K562 (cell line): Measurements from ENCODE around the gene BRPF1. TPM values are rescaled to one million over a fixed set of nuclear protein-coding genes. Genes with fewer than 3 reads are reported as not detected.

Source experiments
- CHD4 ChIP-seq: fragments of 200-600 bp; sonication (generic); IDR thresholded peaks from 3 replicates; pipeline ENCODE4 v1.6.1; 2012; ENCODE audit warnings: low read depth, mild to moderate bottlenecking, mixed read lengths, low read length, inconsistent platforms; ENCODE audit not compliant: insufficient read depth, insufficient replicate concordance, poor library complexity, severe bottlenecking
- CREB1 ChIP-seq, 2 experiments: sonication (generic) in 1 of 2; formaldehyde crosslinking in 1 of 2; IDR thresholded peaks; 2 replicates each; pipeline versions ENCODE4 v1.6.1 to v1.8.0; 2012 to 2022; ENCODE audit warnings: inconsistent platforms in 1 of 2, mild to moderate bottlenecking in 1 of 2, missing genetic modification reagents in 1 of 2, moderate library complexity in 1 of 2
- NFIC ChIP-seq: fragments of 450-650 bp; IDR thresholded peaks from 2 replicates; pipeline ENCODE4 v1.6.1; 2017; ENCODE audit warnings: mild to moderate bottlenecking, inconsistent platforms
- PML ChIP-seq: IDR thresholded peaks from 2 replicates; pipeline ENCODE4 v1.6.1; 2012; ENCODE audit warnings: low read length, inconsistent platforms
- POLR2AphosphoS5 ChIP-seq: IDR thresholded peaks from 2 replicates; pipeline ENCODE4 v1.6.1; 2011; ENCODE audit warnings: mild to moderate bottlenecking, low read depth, low read length, moderate library complexity; ENCODE audit not compliant: control insufficient read depth, insufficient read depth
- YBX1 ChIP-seq: fragments of 450-650 bp; IDR thresholded peaks from 2 replicates; pipeline ENCODE4 v1.7.1; 2016; ENCODE audit warnings: mild to moderate bottlenecking
- ZFPM2 ChIP-seq: fragments of 250-450 bp; sonication (Bioruptor Pico); IDR thresholded peaks from 2 replicates; pipeline ENCODE4 v1.5.1; 2022; ENCODE audit warnings: mild to moderate bottlenecking
- ZNF175 ChIP-seq: fragments of 200-800 bp; sonication (Bioruptor generic); IDR thresholded peaks from 2 replicates; pipeline ENCODE4 v1.6.1; 2016; ENCODE audit warnings: low read depth, mild to moderate bottlenecking, missing genetic modification characterization, missing compliant biosample characterization
- ZNF785 ChIP-seq: fragments of 250-450 bp; sonication (Bioruptor Pico); IDR thresholded peaks from 2 replicates; pipeline ENCODE4 v1.4.0; 2020; ENCODE audit warnings: mild to moderate bottlenecking
- ZZZ3 ChIP-seq: fragments of 450-650 bp; IDR thresholded peaks from 2 replicates; pipeline ENCODE4 v1.6.1; 2016; ENCODE audit warnings: antibody characterized with exemption, mild to moderate bottlenecking, moderate library complexity
- polyA plus RNA-seq, 8 experiments: library from polyadenylated mRNA; depleted of rRNA in 4 of 8; stranded (reverse) in 5 of 8; unstranded in 3 of 8; fragments of >200 nt; fragmentation: Nextera tagmentation in 2 of 8; fragmentation: Illumina TruSeq in 1 of 8; extraction: Ambion mirVana in 2 of 8; extraction: Trizol in 1 of 8; gene quantifications; 2 replicates each; pipeline versions ENCODE4 v1.2.1 to v1.2.3, GENCODE V29; 2011 to 2014; ENCODE audit warnings: inconsistent platforms in 1 of 8, missing spikeins in 1 of 8
- total RNA-seq, 7 experiments: library from RNA; depleted of rRNA in 6 of 7; stranded (reverse); fragments of >200 nt in 6 of 7; fragmentation: Illumina TruSeq in 2 of 7; extraction: Trizol in 2 of 7; gene quantifications; 2 replicates each; pipeline versions ENCODE4 v1.2.1 to v1.2.3, GENCODE V29; 2011 to 2021; ENCODE audit warnings: low replicate concordance in 1 of 7
- TF ChIP-seq, protein P1 (sequence below), 2 experiments: fragments of 450-650 bp in 1 of 2; sonication (generic) in 1 of 2; formaldehyde crosslinking in 1 of 2; IDR thresholded peaks; 2 replicates each; pipeline versions ENCODE4 v1.7.1 to v1.9.0; 2016 to 2022; ENCODE audit warnings: inconsistent platforms in 1 of 2, mild to moderate bottlenecking in 1 of 2, missing genetic modification reagents in 1 of 2
- TF ChIP-seq, protein P2 (sequence below): fragments of 250-450 bp; sonication (Bioruptor Pico); IDR thresholded peaks from 2 replicates; pipeline ENCODE4 v1.8.0; 2022; ENCODE audit warnings: moderate library complexity, mild to moderate bottlenecking, inconsistent platforms

BRPF1 gene
- total and polyA plus RNA-seq, 9 of the 15 experiments (the other 6 are each of a cell fraction or from before 2014, with no cell fraction given) = 1.1 to 40.2 (median 23.5) TPM

DNA sequence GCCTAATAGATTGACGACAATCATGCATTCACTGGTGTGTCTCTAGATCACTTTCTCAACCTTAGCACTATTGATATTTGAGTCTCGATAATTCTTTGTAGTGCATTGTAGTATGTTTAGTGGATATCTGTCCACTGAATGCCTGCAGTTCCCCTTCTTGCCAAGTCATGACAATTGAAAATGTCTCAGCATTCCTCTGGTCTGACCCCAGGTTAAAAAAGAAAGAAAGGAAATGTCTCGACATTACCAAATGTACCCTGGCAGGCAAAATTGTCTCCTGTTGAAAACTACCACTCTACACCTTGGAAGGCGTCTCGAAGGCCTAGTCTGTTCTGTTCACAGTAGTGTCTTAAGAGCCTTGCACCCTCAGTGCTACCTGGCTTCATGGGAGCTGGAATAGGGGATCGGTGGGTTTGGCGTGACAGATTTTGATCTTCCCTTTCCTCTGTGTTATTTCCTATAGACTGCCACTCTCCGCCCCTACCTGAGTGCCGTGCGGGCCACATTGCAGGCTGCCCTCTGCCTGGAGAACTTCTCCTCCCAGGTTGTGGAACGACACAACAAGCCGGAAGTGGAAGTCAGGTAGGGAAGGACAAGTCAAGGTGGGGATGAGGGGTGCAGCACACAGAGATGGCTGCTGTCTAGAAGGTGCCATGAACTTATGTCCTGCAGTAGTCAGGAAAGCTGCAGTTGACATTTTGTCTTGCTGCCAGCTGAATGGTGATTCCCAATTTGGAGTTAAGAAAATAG, 65.8 kb downstream of the BRPF1 start (continued):
- TF ChIP-seq, protein P1, sequence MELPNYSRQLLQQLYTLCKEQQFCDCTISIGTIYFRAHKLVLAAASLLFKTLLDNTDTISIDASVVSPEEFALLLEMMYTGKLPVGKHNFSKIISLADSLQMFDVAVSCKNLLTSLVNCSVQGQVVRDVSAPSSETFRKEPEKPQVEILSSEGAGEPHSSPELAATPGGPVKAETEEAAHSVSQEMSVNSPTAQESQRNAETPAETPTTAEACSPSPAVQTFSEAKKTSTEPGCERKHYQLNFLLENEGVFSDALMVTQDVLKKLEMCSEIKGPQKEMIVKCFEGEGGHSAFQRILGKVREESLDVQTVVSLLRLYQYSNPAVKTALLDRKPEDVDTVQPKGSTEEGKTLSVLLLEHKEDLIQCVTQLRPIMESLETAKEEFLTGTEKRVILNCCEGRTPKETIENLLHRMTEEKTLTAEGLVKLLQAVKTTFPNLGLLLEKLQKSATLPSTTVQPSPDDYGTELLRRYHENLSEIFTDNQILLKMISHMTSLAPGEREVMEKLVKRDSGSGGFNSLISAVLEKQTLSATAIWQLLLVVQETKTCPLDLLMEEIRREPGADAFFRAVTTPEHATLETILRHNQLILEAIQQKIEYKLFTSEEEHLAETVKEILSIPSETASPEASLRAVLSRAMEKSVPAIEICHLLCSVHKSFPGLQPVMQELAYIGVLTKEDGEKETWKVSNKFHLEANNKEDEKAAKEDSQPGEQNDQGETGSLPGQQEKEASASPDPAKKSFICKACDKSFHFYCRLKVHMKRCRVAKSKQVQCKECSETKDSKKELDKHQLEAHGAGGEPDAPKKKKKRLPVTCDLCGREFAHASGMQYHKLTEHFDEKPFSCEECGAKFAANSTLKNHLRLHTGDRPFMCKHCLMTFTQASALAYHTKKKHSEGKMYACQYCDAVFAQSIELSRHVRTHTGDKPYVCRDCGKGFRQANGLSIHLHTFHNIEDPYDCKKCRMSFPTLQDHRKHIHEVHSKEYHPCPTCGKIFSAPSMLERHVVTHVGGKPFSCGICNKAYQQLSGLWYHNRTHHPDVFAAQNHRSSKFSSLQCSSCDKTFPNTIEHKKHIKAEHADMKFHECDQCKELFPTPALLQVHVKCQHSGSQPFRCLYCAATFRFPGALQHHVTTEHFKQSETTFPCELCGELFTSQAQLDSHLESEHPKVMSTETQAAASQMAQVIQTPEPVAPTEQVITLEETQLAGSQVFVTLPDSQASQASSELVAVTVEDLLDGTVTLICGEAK (IDR thresholded peaks at IDR 0.05) = no peak
- TF ChIP-seq, protein P1 (CRISPR knock-in tag; IDR thresholded peaks at IDR 0.05) = no peak
- TF ChIP-seq ZFPM2 (CRISPR knock-in tag) (no peak), POLR2AphosphoS5 (peak; percentile 54; the same call in 1 of the 2 replicates), ZNF785 (CRISPR knock-in tag) (no peak), NFIC (no peak), YBX1 (no peak), ZZZ3 (no peak), ZNF175 (CRISPR knock-in tag) (no peak), PML (peak; percentile 18; the same call in 1 of the 2 replicates), CHD4 (no peak), CREB1 (IDR thresholded peaks at IDR 0.05) (no peak), CREB1 (CRISPR knock-in tag; IDR thresholded peaks at IDR 0.05) (no peak)
- TF ChIP-seq, protein P2, sequence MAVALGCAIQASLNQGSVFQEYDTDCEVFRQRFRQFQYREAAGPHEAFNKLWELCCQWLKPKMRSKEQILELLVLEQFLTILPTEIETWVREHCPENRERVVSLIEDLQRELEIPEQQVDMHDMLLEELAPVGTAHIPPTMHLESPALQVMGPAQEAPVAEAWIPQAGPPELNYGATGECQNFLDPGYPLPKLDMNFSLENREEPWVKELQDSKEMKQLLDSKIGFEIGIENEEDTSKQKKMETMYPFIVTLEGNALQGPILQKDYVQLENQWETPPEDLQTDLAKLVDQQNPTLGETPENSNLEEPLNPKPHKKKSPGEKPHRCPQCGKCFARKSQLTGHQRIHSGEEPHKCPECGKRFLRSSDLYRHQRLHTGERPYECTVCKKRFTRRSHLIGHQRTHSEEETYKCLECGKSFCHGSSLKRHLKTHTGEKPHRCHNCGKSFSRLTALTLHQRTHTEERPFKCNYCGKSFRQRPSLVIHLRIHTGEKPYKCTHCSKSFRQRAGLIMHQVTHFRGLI = no peak
